Left ventricle myocardium inferior (tissue), 1 donor: Measurements from ENCODE around the gene ZNF394. TPM values are rescaled to one million over a fixed set of nuclear protein-coding genes. Genes with fewer than 3 reads are reported as not detected.
A peak's percentile ranks its signal among the peaks of the same experiment; 100 is the strongest.

ENCODE experiments used
- DNase-seq: peaks from one replicate; pipeline ENCODE4 v3.0.0-alpha.2; 2020
- H3K27ac ChIP-seq: fragments of 200-600 bp; replicated peaks from 2 replicates; pipeline ENCODE4 v1.8.0; 2021
- H3K27me3 ChIP-seq: fragments of 200-600 bp; 2 replicates; pipeline ENCODE4 v1.8.0; 2021; ENCODE audit warnings: low read depth
- H3K36me3 ChIP-seq: fragments of 200-600 bp; 2 replicates; pipeline ENCODE4 v1.8.0; 2021
- H3K4me1 ChIP-seq: fragments of 200-600 bp; 2 replicates; pipeline ENCODE4 v1.8.0; 2021
- H3K4me3 ChIP-seq: fragments of 200-600 bp; 2 replicates; pipeline ENCODE4 v1.8.0; 2021; ENCODE audit warnings: mild to moderate bottlenecking, moderate library complexity
- H3K9me3 ChIP-seq: fragments of 200-600 bp; replicated peaks from 2 replicates; pipeline ENCODE4 v1.8.0; 2021
- intact Hi-C: fragments of 100-400 bp; cut with micrococcal nuclease; formaldehyde crosslinking; loops from one replicate; pipeline ENCODE4 v1.11.0; 2022
- total RNA-seq: library from RNA; stranded (reverse); fragmentation: NEBNext Ultra II Directional; extraction: Animal tissue kit (Norgen Biotek cat#: 25700); gene quantifications from one replicate; pipeline ENCODE4 v1.2.1, GENCODE V29; 2021
- TF ChIP-seq, protein P1 (sequence below): fragments of 200-600 bp; IDR thresholded peaks from 2 replicates; pipeline ENCODE4 v1.8.0; 2021; ENCODE audit warnings: antibody characterized with exemption, mild to moderate bottlenecking, borderline replicate concordance
- donor health status: DM: no; HTN: yes; CAD: no; lungs with severe emphysema.

Gene ZNF394
- total RNA-seq, 1 donor from 2014 or later = 15.6 TPM

DNA sequence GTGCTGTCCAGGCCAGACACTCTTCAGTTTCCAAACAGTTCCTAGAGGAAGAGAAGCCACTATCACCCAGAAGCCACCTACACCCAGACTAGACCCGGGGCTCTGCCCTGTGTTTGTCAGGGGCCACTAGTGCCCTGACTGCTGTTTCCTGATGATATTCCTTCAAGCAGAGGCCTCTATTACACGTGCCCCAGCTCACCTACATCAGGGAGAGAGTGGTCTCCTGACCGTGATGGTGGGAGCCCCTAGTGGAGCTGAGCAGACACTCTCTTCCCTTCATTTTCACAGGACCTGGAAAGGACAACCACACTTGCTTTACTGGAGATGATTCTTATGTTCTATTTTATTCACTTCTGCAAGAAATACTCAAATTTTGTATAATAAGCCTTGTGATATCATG, 9.2 kb downstream of the ZNF394 start:
- TF ChIP-seq, protein P1, sequence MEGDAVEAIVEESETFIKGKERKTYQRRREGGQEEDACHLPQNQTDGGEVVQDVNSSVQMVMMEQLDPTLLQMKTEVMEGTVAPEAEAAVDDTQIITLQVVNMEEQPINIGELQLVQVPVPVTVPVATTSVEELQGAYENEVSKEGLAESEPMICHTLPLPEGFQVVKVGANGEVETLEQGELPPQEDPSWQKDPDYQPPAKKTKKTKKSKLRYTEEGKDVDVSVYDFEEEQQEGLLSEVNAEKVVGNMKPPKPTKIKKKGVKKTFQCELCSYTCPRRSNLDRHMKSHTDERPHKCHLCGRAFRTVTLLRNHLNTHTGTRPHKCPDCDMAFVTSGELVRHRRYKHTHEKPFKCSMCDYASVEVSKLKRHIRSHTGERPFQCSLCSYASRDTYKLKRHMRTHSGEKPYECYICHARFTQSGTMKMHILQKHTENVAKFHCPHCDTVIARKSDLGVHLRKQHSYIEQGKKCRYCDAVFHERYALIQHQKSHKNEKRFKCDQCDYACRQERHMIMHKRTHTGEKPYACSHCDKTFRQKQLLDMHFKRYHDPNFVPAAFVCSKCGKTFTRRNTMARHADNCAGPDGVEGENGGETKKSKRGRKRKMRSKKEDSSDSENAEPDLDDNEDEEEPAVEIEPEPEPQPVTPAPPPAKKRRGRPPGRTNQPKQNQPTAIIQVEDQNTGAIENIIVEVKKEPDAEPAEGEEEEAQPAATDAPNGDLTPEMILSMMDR = no peak
- intact Hi-C loops = no loop called here
- peaks cover 31% of the 10 kb centered on the region for H3K9me3 ChIP-seq
- no peak overlapping the region for H3K4me3 ChIP-seq
- DNase-seq = no peak
- no peak overlapping the region for H3K27ac ChIP-seq
- no peaks in the 10 kb centered on the region for H3K27me3 ChIP-seq
- no peaks in the 10 kb centered on the region for H3K4me1 ChIP-seq
- peaks cover 53% of the 10 kb centered on the region for H3K36me3 ChIP-seq

DNA sequence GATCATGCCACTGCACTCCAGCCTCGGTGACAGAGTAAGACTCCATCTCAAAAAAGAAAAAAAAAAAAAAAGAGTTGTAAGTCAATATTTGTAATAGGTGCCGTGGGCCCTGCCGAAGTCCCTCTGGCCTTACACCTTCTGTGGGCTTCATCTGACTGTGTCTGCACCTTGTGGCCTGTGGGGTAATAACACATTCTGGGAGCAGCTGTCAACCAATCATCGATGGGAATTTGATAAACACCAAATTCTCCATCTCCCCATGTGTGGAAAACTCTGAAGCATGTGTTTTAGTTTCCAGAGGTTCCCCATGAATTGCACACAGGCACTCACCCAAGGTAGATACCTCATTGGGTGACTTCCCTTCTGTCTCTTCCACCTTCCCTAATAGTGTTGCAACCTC, 10.8 kb downstream of the ZNF394 start:
- DNase-seq = no peak
- Histone ChIP-seq H3K9me3 (peaks cover 15% of the 10 kb centered on the region), H3K27ac (no peak overlapping the region), H3K27me3 (no peaks in the 10 kb centered on the region), H3K36me3 (peaks cover 47% of the 10 kb centered on the region), H3K4me3 (no peak overlapping the region), H3K4me1 (no peaks in the 10 kb centered on the region)
- intact Hi-C loops = no loop called here
- TF ChIP-seq, protein P1 = no peak

DNA sequence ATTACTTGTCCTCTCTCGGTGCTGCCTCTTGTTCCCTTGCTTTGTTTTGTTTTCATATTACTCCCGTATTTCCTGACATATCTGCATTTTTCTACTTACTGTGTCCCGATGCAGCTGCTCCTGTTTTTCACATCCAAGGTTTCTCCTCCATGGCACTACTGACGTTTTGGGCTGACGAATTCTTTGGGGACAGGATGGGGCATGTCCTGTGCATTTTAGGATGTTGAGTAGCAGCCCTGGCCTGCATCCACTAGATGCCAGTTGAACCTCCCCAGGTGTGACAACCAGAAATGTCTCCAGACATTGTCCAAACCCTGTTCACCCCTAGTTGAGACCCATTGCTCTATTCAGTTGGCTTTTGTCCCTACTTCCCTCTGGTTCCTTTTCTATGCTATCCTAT, 15.0 kb downstream of the ZNF394 start:
- TF ChIP-seq, protein P1 = no peak
- Histone ChIP-seq H3K4me3 (no peak overlapping the region), H3K9me3 (no peaks in the 10 kb centered on the region), H3K27me3 (no peaks in the 10 kb centered on the region), H3K4me1 (no peaks in the 10 kb centered on the region), H3K27ac (no peak overlapping the region), H3K36me3 (peaks cover 27% of the 10 kb centered on the region)
- no peak for DNase-seq
- intact Hi-C loops = no loop called here

DNA sequence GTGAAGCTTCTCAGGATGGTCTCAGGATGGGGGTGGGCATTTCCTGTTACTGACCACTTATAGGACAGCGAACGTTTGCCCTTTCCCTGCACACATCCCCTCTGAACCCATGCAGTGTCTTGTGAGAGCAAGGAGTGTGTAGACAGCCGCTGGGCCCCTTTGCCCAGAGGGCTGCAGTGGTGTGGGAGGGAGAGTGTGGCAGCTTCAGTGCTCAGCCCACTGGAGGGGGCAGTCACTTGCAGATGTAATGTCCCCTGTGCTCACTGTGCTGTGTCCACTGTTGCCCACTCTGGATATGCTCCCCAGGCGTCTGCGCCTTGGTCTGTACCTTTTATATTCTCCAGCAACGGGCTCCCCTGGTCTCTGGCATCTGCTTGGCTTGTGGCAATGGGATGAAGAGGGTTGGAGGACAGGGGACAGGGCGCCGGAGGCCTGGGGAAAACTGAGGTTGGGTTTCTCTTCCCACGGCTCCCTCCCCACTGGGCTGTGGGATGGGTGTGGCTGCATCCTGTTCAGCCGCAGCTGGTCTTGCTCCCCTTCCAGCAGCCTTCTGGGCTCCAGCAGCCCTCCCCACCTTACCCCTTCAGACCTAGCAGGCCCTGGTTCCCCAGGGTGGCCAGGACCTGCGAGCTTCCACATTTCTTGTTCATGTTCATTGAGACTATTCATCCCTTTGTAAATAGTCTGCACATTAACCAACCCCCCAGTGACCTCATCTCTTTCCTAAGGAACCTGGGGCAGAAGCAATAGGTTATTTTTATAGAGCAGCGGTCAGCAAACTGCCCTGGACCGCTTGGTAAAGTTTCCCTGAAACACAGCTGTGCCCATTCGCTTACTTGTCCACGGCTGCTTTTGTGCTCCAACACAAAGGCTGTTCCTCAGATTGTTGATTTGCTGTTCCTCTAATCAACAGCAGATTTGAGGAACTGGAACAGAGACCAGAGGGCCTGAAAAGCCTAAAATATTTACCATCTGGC, 21.3 kb downstream of the ZNF394 start:
- Histone ChIP-seq H3K36me3 (peaks cover 19% of the 10 kb centered on the region), H3K27ac (peak overlapping the region; percentile 65)
- no peak for DNase-seq

DNA sequence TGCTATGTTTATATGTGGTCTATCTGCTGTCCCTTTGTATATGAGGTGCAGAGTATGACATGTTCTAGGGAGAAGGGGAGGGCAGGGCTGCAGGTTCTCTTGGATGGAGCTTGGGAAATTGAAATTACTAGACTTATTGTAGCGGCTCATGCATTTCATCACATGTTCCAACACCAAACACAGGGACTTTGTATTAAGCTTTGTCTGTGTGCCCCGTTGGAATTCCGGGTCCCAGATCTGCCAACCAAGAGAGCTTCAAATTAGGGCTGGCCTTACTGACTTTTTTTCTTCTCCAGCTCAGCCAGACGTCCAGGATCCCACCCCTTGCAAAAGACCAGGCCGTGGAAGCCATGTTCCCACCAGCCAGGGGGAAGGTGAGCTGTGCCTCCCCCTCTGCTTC, 24.0 kb downstream of the ZNF394 start:
- intact Hi-C loops = no loop called here
- TF ChIP-seq, protein P1 = no peak
- Histone ChIP-seq H3K27ac (no peak overlapping the region), H3K4me3 (no peak overlapping the region), H3K9me3 (no peaks in the 10 kb centered on the region), H3K4me1 (peaks cover 44% of the 10 kb centered on the region), H3K27me3 (no peaks in the 10 kb centered on the region), H3K36me3 (peaks cover 11% of the 10 kb centered on the region)
- DNase-seq = no peak

More for the DNA sequence above, 21.3 kb downstream of the ZNF394 start:
- Histone ChIP-seq H3K9me3 (no peaks in the 10 kb centered on the region), H3K4me1 (peaks cover 22% of the 10 kb centered on the region), H3K27me3 (no peaks in the 10 kb centered on the region), H3K4me3 (peak overlapping the region; percentile 6)
- TF ChIP-seq, protein P1 = no peak
- intact Hi-C loops = no loop called here
